Hematopoietic multipotent progenitor cell treated with erythropoietin and hydrocortisone succinate and interleukin-3 and kit ligand, for 6 days (in vitro differentiated cells): ENCODE measurements around the gene PRDM16.
A peak's percentile ranks its signal among the peaks of the same experiment; 100 is the strongest.

ENCODE experiments used
- DNase-seq: peaks from one replicate; pipeline ENCODE4 v3.0.0-alpha.2; 2015

PRDM16 gene

GRCh38 chr1:3425486-3426215 is 356.6 kb downstream of the PRDM16 start:
- no peak for DNase-seq

- no peak for DNase-seq
Observed at GRCh38 chr1:3426956-3427535, 358.0 kb downstream of the PRDM16 start.

GRCh38 chr1:3427711-3428704 is 359.0 kb downstream of the PRDM16 start:
- no peak for DNase-seq

GRCh38 chr1:3428899-3429298 is 359.9 kb downstream of the PRDM16 start:
- DNase-seq = no peak

GRCh38 chr1:3429320-3429719 is 360.3 kb downstream of the PRDM16 start:
- DNase-seq = no peak

- DNase-seq = no peak
Observed at GRCh38 chr1:3429766-3430165, 360.8 kb downstream of the PRDM16 start.

- no peak for DNase-seq
Observed at GRCh38 chr1:3430406-3430805, 361.4 kb downstream of the PRDM16 start.

- DNase-seq = no peak
Observed at GRCh38 chr1:3430820-3431219, 361.8 kb downstream of the PRDM16 start.

GRCh38 chr1:3431266-3431665 is 362.3 kb downstream of the PRDM16 start:
- peak; percentile 18 for DNase-seq

- DNase-seq = no peak
Observed at GRCh38 chr1:3431686-3432085, 362.7 kb downstream of the PRDM16 start.

GRCh38 chr1:3432306-3432705 is 363.3 kb downstream of the PRDM16 start:
- no peak for DNase-seq

- DNase-seq = no peak
Observed at GRCh38 chr1:3433076-3433475, 364.1 kb downstream of the PRDM16 start.

- no peak for DNase-seq
Observed at GRCh38 chr1:3433596-3434320, 364.8 kb downstream of the PRDM16 start.

GRCh38 chr1:3434406-3435110 is 365.6 kb downstream of the PRDM16 start:
- DNase-seq = no peak

- DNase-seq = no peak
Observed at GRCh38 chr1:3435666-3436065, 366.7 kb downstream of the PRDM16 start.

GRCh38 chr1:3436451-3436850 is 367.4 kb downstream of the PRDM16 start:
- DNase-seq = no peak

- DNase-seq = no peak
Observed at GRCh38 chr1:3436901-3437300, 367.9 kb downstream of the PRDM16 start.

GRCh38 chr1:3438661-3439180 is 369.7 kb downstream of the PRDM16 start:
- no peak for DNase-seq

GRCh38 chr1:3439346-3440299 is 370.6 kb downstream of the PRDM16 start:
- no peak for DNase-seq

GRCh38 chr1:3440300-3440681 is 371.3 kb downstream of the PRDM16 start:
- no peak for DNase-seq
